SW 1271 (cell line): ENCODE results near the gene PKD2L1.
"Not testable (repeated sequence)": the region's sequence is repeated elsewhere in the genome, so short reads cannot be mapped to it uniquely, and the experiment has no call there.

Experiments
- DNase-seq, 2 experiments: peaks; one replicate each; lab custom pipeline; 2025; lab: John Stamatoyannopoulos, UW

PKD2L1 gene

DNA sequence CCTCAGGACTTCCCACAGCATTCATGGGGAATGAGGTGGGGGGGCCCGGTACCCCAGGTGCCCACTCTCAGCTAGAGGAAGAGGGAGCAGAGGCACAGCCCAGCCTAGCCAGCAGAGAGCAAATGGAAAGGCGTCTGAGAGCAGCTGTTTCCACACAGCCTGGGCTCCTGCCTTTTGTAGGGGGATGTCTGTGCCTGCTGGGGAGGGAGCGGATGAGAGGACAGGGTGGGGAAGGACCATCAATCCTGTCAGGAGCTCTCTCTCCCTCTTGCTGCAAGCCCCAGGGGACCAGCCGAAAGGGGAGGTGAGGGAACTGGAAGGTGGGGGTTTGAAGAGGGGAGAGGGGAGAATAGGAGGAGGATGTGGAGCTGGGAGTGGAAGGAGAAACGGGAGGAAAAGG, at the start of gene PKD2L1:
TSS of gene PKD2L1 (minus strand) at position 150 of the 400 bp plus-strand sequence. CDS start at position 25, 125 bp downstream.
- no peak for DNase-seq

DNA sequence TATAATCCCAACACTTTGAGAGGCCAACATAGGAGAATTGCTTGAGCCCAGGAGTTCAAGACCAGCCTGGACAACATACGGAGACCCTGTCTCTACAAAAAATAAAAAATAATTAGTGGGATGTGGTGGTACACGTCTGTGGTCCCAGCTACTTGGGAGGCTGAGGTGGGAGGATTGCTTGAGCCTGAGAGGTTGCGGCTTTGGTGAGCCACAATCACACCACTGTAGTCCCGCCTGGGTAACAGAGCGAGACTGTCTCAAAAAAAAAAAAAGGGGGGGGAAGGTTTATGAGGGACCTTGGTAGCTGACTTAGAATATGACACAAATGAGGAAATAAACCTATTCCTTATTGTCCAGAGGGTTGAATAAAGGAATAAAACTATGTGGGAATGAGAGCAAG, 47.8 kb upstream of the PKD2L1 start:
- DNase-seq, result no peak

DNA sequence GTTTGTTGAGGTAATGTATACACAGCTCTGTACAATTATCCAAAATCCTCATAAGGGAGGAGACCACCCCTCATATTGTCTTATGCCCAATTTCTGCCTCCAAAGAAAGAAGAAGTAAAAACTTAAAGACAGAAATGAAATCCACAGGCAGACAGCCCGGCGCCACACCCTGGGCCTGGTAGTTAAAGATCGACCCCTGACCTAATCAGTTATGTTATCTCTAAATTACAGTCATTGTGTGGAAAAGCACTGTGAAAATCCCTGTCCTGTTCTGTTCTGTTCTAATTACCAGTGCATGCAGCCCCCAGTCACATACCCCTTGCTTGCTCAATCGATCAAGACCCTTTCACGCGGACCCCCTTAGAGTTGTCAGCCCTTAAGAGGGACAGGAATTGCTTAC, 46.6 kb upstream of the PKD2L1 start:
- DNase-seq, result not testable (repeated sequence)

DNA sequence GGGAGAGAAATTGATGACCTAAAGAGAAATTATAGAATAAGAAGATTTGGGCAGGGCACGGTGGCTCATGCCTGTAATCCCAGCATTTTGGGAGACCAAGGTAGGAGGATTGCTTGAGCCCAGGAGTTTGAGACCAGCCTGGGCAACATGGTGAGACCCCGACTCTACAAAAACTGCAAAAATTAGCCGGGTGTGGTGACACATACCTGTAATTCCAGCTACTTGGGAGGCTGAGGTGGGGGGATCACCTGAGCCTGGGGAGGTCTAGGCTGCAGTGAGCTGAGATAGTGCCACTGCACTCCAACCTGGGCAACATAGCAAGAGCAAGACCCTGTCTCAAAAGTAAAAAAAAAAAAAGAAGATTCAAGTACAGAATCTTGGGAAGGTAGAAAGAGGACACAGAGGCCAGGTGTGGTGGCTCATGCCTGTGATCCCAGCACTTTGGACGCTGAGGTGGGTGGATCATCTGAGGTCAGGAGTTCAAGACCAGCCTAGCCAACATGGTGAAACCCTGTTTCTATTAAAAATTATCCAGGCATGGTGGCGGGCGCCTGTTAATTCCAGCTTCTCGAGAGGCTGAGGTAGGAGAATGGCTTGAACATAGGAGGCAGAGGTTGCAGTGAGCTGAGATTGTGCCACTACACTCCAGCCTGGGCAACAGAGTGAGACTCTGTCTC, 44.8 kb upstream of the PKD2L1 start:
- not testable (repeated sequence) for DNase-seq

DNA sequence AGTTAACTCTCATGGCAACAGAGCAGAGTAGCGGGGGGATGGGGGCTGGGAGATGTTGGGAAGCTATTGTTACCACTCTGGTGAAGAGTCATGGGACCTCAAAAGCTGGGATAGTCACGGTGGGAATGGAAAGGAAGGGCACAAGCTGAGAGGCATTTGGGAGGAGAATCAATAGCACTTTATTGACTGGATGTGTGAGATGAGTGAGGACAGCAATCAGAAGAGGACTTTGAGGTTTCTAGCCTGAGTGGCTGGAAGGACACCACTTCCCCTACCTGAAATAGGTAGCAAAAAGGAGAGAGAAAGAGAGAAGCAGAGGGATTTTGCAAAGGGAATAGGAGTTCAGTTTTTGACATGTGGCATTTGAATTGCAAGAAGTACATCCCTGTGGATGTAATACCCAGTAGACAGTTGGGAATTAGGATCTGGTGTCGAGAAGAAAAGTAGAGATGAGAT, 44.2 kb upstream of the PKD2L1 start:
- no peak for DNase-seq

DNA sequence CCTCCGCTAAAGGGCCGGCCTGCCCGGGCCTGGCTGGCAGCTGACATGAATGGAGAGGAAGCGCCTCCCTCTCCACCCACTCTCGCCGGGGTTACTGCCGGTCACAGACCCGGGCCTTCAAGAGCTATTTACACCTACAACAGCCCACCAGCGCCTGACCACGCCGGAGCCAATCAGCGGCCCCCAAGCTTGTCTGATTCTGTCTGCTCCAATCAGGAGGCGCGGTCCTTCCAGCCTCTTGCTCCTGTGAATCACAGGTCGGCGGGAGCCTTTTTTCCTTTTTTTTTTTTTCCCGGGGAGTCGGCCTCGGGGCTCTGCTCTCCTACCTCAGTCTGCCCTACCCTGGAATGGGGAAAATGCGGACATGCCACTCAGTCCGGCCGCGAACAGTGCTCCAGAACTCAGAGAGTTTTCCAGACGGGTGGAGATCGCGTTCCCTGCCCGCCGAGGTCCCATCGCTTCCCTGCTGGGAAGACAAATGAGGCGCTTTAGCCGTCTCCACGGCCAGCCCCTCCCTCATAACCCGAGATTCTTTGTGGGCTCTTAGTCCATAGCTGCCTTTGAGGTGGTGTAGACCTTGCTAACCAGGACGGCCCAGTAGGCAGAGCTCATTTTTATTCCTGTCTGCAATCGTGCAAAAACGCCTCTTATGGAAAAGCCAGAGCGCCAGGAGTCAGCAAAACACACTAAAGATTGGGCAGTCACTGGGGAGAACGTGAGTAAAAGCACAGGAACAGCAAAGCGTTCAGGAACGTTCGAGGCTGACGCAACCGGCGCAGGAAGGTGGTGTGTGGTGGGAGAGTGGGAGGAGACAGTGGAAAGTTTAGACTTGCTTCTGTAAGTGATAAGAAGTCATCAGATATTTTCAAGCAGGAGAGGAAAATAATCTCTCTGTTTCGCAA, 43.5 kb upstream of the PKD2L1 start:
- peak; percentile 90 to 96 for DNase-seq

DNA sequence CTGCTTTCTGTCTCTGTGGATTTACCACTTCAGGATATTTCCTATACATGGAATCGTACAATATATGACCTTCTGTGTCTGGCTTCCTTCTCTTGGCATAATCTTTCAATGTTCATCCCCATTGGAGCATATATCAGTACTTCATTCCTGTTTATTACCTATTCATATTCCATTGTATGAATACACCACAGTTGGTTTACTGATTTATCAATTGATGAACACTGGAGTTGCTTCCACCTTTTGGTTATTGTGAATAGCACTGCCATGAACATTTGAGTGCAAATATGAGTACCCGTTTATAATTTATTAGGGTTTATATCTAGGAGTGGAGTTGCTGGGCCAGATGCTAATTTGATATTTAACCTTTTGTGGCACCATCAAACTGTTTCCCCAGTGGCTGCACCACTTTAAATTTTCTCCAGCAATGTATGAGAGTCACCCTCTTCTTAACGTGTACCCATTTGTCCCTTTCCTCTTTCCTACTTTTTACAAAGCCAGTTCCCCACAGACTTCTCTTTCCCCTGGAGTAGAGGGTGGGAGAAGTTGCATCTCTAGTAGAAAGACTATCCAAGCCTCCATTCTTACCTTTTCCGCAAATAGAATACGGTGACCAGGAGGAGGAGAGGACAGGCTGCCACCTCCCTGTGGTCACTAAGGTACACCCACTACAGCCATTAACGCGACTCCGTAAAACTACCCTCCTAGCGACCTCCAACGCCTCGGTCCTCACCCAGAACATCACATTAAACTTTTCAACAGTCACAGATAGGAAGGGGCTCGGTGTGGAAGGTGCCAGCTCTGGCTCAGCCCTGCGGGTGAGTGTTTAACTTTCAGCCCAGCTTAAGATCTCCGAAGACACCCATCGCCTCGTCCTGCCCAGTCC, 42.6 kb upstream of the PKD2L1 start:
- no peak for DNase-seq

DNA sequence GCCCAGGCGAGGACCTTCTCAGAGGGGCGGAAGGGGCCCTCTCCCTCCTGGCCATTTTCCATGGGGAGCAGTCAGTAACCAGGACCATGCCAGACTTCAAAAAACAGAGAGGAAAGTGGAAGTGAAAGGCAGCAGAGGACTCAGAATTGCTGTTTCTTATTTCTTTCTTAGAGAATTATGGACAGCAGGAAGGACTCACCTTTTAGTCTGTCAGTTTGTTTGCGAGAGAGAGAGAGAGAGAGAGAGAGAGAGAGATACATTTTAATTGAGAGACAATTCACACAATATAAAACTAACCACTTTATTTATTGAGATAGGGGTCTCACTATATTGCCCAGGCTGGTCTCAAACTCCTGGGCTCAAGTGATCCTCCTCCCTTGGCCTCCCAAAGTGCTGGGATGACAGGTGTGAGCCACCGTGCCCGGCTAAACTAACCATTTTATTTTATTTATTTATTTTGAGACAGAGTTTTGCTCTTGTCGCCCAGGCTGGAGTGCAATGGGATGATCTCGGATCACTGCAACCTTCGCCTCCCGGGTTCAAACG, 41.5 kb upstream of the PKD2L1 start:
- DNase-seq, result no peak

DNA sequence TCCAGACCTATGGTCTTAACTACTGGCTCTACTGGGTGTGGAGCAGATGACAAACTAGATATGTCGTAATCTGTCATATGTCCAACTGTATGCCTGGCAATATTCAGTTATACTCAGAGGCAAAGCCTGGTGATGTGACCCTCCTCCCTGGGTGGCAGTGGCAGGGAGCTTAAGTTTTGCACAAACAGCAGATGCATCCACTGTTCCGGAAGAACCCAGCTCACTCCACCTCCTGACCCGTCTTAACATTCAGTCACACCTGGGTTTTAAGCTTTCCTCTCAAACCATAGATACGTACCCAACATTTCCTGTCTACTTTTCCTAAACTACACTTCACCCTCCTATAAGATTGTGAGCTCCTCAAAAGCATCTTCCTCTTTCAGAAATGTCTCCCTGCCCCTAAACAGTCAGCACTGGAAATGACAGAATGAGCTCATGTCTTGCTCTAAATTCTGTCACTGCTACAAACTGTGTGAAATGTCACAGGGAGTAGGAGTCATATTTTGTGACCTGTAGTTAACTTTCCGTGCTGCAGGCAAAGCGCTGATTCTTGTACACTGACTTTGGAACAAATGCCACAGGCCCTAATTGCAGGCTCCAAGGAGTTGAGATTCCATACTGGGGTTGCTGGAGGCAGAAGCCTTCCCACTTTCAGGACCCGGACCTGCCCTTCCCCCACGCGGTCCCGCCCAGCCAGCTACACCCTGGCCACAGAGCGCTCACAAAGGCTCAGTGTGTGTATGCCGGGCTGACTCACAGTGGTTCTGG, 40.9 kb upstream of the PKD2L1 start:
- DNase-seq, result peak; percentile 57 to 67

DNA sequence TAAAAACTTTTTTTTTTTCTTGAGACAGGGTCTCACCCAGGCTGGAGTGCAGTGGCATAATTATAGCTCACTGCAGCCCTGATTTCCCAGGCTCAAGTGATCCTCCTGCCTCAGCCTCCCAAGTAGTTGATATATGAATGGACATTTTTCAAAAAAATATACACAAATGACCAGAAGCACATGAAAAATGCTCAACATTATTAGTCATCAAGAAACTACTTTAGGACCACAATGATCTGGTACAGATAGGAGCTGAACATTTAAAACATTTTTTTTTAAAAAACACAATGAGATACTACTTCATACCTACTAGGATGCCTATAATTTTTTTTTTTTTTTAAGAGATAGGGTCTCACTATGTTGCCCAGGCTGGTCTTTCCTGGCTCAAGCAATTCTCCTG, 38.7 kb upstream of the PKD2L1 start:
- DNase-seq, result no peak

DNA sequence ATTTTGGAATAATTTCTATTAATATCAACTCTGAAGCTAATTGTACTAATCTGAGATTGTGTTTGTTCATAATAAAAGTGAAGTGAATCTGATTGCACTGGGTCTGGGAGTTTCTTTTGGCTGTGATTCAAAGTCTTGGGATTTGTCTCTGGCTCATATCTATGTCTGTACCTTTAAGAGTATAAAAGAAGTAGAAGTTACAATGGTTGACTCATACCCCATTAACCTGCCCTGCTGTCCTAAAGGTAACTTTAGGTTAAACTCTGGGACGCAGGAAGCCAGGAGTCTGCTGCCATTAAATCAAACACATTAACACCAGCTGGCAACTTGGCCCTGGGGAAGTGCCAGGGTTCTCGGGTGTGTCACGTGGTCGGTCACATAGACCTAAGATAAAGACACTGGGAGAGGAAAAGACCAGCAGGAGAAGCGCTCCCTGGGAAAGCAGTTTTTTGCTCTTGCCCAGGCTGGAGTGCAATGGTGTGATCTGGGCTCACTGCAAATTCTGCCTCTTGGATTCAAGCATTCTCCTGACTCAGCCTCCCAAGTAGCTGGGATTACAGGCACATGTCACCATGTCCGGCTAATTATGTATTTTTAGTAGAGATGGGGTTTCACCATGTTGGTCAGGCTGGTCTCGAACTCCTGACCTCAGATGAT, 34.8 kb upstream of the PKD2L1 start:
- peak; percentile 43 to 79 for DNase-seq

DNA sequence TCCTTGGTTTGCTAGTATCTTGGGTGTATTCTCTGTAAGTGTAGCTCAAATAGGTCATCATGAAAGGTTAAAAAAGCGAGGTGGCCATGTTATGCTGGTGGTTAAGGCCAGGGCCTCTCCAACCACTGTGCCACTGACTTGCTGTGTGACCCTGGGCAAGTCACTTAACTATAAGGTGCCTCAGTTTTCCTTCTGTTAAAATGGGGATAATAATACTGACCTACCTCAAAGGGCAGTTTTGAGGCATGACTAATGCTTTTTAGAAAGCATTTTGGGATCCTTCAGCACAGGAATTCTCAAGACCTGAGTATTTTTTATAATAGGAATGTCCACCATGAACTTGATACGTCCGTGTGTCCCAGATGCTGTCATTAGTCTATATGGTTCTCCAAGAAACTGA, 34.1 kb upstream of the PKD2L1 start:
- DNase-seq, result no peak

DNA sequence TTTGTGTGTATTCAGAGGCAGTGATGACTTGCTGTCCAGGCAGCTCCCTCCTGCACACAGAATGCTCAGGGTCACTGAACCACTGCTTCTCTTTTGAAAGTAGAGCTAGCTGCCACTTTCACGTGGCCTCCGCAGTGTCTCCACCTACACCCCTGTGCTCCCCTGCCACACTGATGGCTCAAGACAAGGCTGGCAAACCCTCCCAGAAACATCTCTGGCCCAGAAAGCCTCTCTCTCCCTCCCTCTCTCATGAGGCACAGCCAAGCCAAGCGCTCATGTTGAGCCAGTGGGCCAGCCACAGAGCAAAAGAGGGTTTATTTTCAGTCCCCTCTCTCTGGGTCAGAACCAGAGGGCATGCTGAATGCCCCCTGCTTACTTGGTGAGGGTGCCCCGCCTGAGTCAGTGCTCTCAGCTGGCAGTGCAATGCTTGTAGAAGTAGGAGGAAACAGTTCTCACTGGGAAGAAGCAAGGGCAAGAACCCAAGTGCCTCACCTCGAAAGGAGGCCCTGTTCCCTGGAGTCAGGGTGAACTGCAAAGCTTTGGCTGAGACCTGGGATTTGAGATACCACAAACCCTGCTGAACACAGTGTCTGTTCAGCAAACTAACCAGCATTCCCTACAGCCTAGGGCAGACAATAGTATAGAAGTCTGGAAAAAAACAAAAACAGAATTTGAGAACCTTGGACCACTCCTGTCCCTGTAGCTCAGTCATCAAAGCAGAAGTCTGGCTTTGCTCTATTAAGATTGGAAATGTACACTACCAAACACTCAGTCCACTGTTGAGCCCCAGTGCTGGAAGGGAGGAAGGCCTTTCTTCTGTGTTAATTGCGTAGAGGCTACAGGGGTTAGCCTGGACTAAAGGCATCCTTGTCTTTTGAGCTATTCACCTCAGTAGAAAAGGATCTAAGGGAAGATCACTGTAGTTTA, 32.8 kb upstream of the PKD2L1 start:
- DNase-seq, result no peak

DNA sequence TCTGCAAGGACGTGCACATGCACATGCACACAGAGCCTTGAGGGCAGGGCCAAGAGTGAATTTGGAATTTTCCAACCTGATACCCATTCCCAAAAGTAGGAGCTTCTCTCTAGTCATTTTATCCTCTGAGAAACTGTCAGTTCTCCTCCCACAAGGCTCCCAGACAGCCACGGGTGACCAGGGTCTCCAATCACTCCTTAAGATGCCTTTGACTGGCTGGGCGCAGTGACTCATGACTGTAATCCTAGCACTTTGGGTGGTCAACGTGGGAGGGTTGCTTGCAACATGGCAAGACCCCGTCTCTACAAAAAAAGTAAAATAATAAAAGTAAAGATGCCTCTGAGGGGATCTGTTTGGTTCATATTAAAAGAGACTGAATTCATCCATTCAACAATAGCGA, 30.2 kb upstream of the PKD2L1 start:
- DNase-seq, result no peak

DNA sequence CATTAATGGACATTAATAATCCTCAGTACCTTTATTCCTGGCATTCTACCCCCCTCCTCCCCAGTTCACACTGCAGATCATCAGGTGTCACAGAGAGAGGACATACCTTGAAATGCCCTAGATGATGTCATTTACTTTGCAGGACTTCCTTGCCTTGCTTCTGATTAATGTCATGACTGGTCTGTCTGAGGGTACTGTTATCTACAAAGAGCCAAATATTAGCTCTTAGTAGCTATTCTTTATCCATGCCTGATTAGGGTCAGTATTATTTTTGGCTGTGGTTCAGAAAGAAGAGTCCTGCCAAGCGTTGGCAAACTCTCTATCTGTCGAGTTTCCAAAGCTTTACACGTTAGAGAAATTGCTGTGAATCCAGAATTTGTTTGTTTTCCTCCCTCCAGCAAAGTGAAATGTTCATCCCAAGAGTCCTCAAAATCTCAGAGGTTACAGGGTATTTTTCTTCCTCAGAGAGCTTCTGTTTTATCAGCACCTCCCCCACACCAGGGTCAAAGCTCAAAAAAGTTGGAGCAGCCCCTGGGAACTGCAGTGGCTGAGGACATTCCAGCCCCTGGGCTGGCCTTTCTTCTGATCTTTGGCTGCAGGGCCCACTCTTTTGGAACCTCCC, 29.6 kb upstream of the PKD2L1 start:
- DNase-seq, result no peak

DNA sequence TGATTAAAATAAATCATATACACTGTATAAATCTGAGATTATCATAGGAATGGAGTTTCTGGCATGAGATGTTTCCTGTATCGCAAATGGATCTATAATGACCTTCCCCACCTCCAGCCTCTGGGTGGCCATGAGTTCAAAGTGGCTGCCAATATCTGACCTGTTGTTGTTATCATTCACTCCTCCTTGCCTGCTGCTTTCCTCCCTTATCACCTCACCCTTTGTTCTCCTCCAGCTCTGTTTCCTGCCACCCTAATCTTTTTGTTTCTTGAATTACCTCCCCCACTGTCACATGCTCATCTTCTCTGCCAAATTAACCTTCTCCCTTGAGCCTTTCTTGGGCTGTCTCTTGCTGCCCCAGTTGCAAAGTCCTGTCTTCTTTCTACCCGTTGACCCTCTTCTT, 29.0 kb upstream of the PKD2L1 start:
- no peak for DNase-seq

DNA sequence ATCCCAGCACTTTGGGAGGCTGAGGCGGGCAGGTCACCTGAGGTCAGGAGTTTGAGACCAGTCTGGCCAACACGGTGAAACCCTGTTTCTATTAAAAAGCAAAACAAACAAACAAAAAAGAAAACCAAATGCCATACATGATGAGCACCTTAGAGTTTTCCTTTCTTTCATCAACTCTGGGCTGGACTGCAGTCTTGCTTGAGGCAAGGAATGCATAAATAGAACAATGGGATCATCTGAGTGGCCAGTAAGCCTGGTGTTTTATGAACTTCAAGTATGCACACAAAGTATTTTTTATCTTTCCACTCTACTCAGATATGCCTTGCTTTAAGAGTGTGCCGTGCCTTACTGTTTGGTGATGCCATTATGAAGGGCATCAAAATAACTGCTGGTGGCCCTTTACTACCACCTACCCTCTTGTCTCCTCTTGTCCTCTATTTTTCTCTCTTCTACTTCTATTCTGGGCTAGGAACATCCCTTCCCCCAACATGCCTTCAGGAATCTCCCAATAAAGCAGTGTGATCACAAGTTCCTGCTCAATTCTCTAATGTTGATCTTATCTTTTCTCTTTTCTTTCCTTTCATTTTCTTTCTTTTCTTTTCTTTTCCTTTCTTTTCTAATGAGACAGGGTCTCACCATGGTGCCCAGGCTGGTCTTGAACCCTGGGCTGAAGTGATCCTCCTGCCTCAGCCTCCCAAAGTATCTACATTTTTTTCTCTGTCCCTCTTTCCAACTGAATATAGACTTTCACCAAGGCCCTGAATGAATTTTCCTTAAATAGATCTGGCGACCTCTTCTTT, 27.2 kb upstream of the PKD2L1 start:
- no peak for DNase-seq
